Testis (tissue), 2 donors: Measurements from ENCODE around the gene VEGFA.

Experiments
- POLR2A ChIP-seq: fragments of 450-650 bp; IDR thresholded peaks from one replicate; pipeline ENCODE4 v1.6.1; 2017; ENCODE audit warnings: antibody characterized with exemption, mild to moderate bottlenecking, moderate library complexity
- TF ChIP-seq, protein P1 (sequence below), 3 experiments: fragments of 450-650 bp in 2 of 3; fragments of 200-600 bp in 1 of 3; sonication (generic) in 1 of 3; IDR thresholded peaks; one replicate each; pipeline ENCODE4 v1.5.1; 2016 to 2019; ENCODE audit warnings: antibody characterized with exemption in 3 of 3, mild to moderate bottlenecking in 2 of 3, moderate library complexity in 1 of 3

DNA sequence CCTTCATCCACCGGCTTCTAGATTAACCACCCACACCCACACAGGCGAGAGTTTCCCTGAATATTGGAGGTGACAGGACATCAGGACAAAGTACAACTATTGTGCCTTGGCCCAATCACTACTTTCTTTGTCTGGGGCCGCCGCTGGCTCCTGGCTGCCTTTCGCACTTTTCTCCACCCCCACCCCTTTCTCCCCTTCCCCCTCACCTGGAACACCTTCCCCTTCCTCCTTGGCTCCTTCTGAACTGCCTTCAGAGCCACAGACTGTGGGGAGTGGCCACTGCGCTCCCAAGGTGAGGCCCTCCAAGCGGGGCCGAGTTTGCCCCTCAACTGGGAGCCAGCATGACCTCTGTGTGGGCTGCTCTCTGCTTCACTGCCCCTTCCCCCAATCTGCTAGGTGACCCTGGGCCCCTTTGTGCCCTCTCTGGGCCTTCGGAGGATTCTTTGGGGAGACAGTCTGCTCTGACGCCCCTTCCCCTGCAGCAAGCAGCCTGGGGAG is 3.0 kb upstream of the VEGFA start:
- TF ChIP-seq, protein P1, sequence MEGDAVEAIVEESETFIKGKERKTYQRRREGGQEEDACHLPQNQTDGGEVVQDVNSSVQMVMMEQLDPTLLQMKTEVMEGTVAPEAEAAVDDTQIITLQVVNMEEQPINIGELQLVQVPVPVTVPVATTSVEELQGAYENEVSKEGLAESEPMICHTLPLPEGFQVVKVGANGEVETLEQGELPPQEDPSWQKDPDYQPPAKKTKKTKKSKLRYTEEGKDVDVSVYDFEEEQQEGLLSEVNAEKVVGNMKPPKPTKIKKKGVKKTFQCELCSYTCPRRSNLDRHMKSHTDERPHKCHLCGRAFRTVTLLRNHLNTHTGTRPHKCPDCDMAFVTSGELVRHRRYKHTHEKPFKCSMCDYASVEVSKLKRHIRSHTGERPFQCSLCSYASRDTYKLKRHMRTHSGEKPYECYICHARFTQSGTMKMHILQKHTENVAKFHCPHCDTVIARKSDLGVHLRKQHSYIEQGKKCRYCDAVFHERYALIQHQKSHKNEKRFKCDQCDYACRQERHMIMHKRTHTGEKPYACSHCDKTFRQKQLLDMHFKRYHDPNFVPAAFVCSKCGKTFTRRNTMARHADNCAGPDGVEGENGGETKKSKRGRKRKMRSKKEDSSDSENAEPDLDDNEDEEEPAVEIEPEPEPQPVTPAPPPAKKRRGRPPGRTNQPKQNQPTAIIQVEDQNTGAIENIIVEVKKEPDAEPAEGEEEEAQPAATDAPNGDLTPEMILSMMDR (IDR thresholded peaks at IDR 0.05), result no peak
- no peak for TF ChIP-seq POLR2A
